ENCODE data around the gene SPO11. TPM values are rescaled to one million over a fixed set of nuclear protein-coding genes. Genes with fewer than 3 reads are reported as not detected.
A peak's percentile ranks its signal among the peaks of the same experiment; 100 is the strongest.

SPO11 gene
- total RNA-seq, 4 donors from 2014 or later, result not detected

DNA sequence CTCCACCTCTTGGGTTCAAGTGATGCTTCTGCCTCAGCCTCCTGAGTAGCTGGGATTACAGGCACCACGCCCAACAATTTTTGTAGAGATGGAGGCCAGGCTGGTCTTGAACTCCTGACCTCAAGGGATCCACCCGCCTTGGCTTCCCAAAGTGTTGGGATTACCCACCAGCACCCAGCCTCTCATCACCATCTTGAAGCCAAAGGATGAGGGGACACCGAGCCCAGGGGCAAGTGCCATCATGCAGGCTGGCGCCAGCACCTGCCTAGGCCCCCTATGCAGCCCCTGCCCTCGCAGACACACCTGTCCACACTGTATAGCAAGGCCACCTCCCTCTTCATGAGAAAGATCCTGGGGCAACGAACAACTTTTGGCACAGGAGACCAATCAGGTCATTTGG, 56.3 kb downstream of the SPO11 start:
- Histone ChIP-seq H3K4me3 (no peak overlapping the region), H3K36me3 (peaks cover 0 to 20% (median 10%) of the 10 kb centered on the region in 4 donors), H3K27ac (replicated peaks in 1 of 4) (no peak overlapping the region), H3K27me3 (no peaks in the 10 kb centered on the region), H3K9me3 (no peaks in the 10 kb centered on the region), H3K4me1 (peaks cover 17 to 37% (median 26%) of the 10 kb centered on the region in 4 donors)
- TF ChIP-seq POLR2AphosphoS5 (IDR thresholded peaks at IDR 0.05), result no peak
- no peak for TF ChIP-seq POLR2A (IDR thresholded peaks at IDR 0.05; ENCODE audit: low read depth)
- 94% methylated on average over 6 of the region's 6 CpGs for WGBS
- no peak for DNase-seq (ENCODE audit: extremely low spot score)
- intact Hi-C loops (cut with DNase I), result loop anchor here (10.0 kb wide), 1 partner anchor 819 kb away; no protein-coding TSS in a partner anchor

DNA sequence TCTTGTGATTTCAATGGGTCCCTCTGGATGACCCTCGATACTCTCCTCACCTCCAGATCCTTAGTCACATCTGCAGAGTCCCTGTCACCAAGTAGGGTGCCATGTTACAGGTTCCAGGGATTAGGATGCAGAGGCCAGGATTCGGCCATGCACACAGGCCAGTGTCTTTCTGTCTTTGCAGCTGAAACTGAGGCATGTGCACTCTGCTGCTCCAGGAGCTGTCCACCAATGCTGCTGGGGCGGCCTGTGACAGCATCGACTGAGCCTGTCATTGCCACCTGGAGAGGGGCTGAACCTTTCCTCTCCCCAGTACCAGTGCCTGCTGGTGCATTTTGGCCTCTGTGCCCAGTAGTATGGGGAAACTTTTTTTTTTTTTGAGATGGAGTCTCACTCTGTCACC, 57.2 kb downstream of the SPO11 start:
- peaks cover 0 to 16% (median 10%) of the 10 kb centered on the region in 4 donors for H3K36me3 ChIP-seq
- H3K27ac ChIP-seq (replicated peaks in 1 of 4), result no peak overlapping the region
- peaks cover 19 to 36% (median 27%) of the 10 kb centered on the region in 4 donors for H3K4me1 ChIP-seq
- no peaks in the 10 kb centered on the region for H3K27me3 ChIP-seq
- DNase-seq (ENCODE audit: extremely low spot score), result no peak
- TF ChIP-seq, protein P1, sequence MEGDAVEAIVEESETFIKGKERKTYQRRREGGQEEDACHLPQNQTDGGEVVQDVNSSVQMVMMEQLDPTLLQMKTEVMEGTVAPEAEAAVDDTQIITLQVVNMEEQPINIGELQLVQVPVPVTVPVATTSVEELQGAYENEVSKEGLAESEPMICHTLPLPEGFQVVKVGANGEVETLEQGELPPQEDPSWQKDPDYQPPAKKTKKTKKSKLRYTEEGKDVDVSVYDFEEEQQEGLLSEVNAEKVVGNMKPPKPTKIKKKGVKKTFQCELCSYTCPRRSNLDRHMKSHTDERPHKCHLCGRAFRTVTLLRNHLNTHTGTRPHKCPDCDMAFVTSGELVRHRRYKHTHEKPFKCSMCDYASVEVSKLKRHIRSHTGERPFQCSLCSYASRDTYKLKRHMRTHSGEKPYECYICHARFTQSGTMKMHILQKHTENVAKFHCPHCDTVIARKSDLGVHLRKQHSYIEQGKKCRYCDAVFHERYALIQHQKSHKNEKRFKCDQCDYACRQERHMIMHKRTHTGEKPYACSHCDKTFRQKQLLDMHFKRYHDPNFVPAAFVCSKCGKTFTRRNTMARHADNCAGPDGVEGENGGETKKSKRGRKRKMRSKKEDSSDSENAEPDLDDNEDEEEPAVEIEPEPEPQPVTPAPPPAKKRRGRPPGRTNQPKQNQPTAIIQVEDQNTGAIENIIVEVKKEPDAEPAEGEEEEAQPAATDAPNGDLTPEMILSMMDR (IDR thresholded peaks at IDR 0.05), result no peak
- TF ChIP-seq POLR2A (IDR thresholded peaks at IDR 0.05; ENCODE audit: low read depth), result no peak
- TF ChIP-seq POLR2AphosphoS5 (IDR thresholded peaks at IDR 0.05), result no peak
- TF ChIP-seq EP300 (IDR thresholded peaks at IDR 0.05), result no peak
- H3K4me3 ChIP-seq, result no peak overlapping the region
- 100% methylated on average over 4 of the region's 4 CpGs for WGBS
- intact Hi-C loops (cut with DNase I), result loop anchor here (10.0 kb wide), 1 partner anchor 818 kb away; no protein-coding TSS in a partner anchor
- no peaks in the 10 kb centered on the region for H3K9me3 ChIP-seq

DNA sequence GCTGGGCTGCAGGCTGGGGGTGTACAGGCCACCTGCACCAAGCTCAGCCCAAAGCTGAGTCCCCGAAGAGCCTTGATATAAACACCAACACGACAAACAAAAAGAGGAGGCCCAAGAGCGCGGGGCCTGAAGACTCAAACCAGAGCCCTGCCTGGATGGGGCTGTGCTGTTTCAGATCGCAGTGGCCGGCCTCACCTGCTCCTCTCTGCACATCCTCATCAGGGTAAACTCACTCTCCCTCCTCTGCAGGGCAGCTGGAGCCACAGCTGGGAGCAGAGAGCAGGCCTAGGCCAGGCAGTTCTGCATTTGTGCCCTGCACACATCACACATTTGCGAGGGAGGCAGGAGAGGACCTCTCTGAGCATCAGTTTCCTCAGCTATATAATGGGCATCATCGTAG, 57.9 kb downstream of the SPO11 start:
- intact Hi-C loops (cut with DNase I), result loop anchor here (10.0 kb wide), 1 partner anchor 817 kb away; no protein-coding TSS in a partner anchor
- Histone ChIP-seq H3K27me3 (no peaks in the 10 kb centered on the region), H3K9me3 (no peaks in the 10 kb centered on the region), H3K27ac (replicated peaks in 1 of 4) (no peak overlapping the region), H3K4me3 (no peak overlapping the region), H3K4me1 (peaks cover 24 to 37% (median 31%) of the 10 kb centered on the region in 4 donors), H3K36me3 (peaks cover 0 to 16% (median 10%) of the 10 kb centered on the region in 4 donors)
- no peak for DNase-seq (ENCODE audit: extremely low spot score)
- 84% methylated on average over 8 of the region's 8 CpGs for WGBS
- no peak for TF ChIP-seq EP300 (IDR thresholded peaks at IDR 0.05)
- TF ChIP-seq, protein P1 (IDR thresholded peaks at IDR 0.05), result no peak
- TF ChIP-seq POLR2AphosphoS5 (IDR thresholded peaks at IDR 0.05), result no peak
- TF ChIP-seq POLR2A (IDR thresholded peaks at IDR 0.05; ENCODE audit: low read depth), result no peak

DNA sequence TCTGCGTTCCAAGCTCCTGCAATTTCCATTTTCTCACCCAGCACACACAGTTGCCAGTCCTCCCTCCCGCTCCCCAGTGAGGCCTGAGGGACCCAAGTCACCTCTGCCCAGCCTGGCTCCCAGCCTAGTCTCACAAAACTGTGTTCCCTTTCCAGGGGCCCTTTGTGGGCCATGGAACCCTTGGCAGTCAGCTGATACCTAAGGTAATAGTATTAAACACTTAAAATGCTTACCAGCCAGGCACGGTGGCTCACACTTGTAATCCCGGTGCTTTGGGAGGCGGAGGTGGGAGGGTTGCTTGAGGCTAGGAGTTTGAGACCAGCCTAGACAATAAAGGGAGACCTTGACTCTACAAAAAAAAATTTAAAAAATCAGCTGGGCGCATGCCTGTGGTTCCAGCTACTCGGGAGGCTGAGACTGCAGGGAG, 58.4 kb downstream of the SPO11 start:
- no peak overlapping the region for H3K4me3 ChIP-seq
- H3K4me1 ChIP-seq, result peaks cover 29 to 42% (median 36%) of the 10 kb centered on the region in 4 donors
- H3K36me3 ChIP-seq, result peaks cover 0 to 16% (median 10%) of the 10 kb centered on the region in 4 donors
- intact Hi-C loops (cut with DNase I), result loop anchor here (2.0 to 10.0 kb wide), 2 partner anchors 107 to 817 kb away; no protein-coding TSS in a partner anchor
- no peaks in the 10 kb centered on the region for H3K27me3 ChIP-seq
- DNase-seq (ENCODE audit: extremely low spot score), result no peak
- H3K9me3 ChIP-seq, result no peaks in the 10 kb centered on the region
- 89% methylated on average over 7 of the region's 7 CpGs for WGBS
- TF ChIP-seq, protein P1 (IDR thresholded peaks at IDR 0.05), result no peak
- TF ChIP-seq POLR2AphosphoS5 (IDR thresholded peaks at IDR 0.05) (no peak), EP300 (IDR thresholded peaks at IDR 0.05) (no peak), POLR2A (IDR thresholded peaks at IDR 0.05; ENCODE audit: low read depth) (no peak)
- H3K27ac ChIP-seq (replicated peaks in 1 of 4), result peak overlapping the region in 1 of 4 donors; percentile 86

DNA sequence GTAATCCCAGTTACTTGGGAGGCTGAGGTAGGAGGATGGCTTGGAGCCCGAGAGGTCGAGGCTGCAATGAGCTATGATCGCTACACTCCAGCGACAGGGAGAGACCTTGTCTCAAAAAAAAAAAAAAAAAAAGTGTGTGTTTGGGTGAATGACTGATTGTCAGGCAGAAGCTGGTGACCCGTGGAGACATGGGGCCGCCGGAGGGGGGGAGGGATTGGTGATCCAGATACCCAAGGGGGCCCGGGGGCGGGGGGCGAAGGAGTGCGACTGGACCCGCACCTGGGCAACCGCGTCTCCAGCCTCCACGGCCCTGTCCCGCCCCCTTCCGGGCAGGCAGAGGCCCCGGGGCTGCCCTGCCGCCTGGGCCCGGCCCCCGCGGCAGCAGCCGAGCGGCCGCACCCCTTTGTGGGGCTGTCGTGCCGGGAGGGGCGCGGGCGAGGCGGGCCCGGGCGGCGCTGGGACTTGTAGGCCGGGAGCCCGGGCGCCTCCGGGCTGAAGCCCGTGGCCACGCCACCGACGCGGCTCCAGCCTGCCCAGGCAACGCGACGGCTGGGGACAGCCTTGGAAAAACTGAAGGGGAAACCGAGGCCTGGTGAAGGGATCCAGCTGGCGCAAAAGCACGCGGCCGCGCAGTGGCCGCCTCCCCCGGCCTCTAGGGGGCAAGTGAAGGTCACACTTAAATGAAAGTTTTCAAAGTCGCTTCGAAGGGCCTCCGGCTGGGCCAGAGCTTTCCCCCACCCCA, 59.5 kb downstream of the SPO11 start:
- WGBS, result 32% methylated on average over 5 of the region's 57 CpGs
- H3K9me3 ChIP-seq, result no peaks in the 10 kb centered on the region
- H3K36me3 ChIP-seq, result peaks cover 0 to 22% (median 18%) of the 10 kb centered on the region in 4 donors
- peak overlapping the region; percentile 82 to 94 (median 85) for H3K27ac ChIP-seq (replicated peaks in 1 of 4)
- intact Hi-C loops (cut with DNase I), result loop anchor here (2.0 to 10.0 kb wide), 2 partner anchors 106 to 816 kb away; no protein-coding TSS in a partner anchor
- no peak for DNase-seq (ENCODE audit: extremely low spot score)
- H3K4me1 ChIP-seq, result peaks cover 41 to 54% (median 47%) of the 10 kb centered on the region in 4 donors
- H3K4me3 ChIP-seq, result peak overlapping the region; percentile 46 to 59 (median 48)
- TF ChIP-seq EP300 (IDR thresholded peaks at IDR 0.05) (no peak), POLR2AphosphoS5 (IDR thresholded peaks at IDR 0.05) (peak; percentile 41 to 69), POLR2A (IDR thresholded peaks at IDR 0.05; ENCODE audit: low read depth) (peak; percentile 49)
- TF ChIP-seq, protein P1 (IDR thresholded peaks at IDR 0.05), result peak in 2 of 3 experiments; percentile 20 to 31
- H3K27me3 ChIP-seq, result no peaks in the 10 kb centered on the region

Data from esophagus muscularis mucosa (tissue), 4 donors.